Loucy (cell line): ENCODE data around the gene SHPK.

Experiments used
- H2AFZ ChIP-seq: fragments of 200-600 bp; sonication (generic); 2 replicates; pipeline ENCODE4 v1.6.0; 2016; ENCODE audit warnings: antibody characterized with exemption, mild to moderate bottlenecking, low read length, moderate library complexity
- H3F3A ChIP-seq: fragments of 200-600 bp; 2 replicates; pipeline ENCODE4 v1.6.0; 2016; ENCODE audit warnings: antibody characterized with exemption, low read depth, mild to moderate bottlenecking
- H3K27me3 ChIP-seq: fragments of 200-600 bp; sonication (generic); 2 replicates; pipeline ENCODE4 v1.6.1; 2014; ENCODE audit warnings: low read length, mild to moderate bottlenecking; ENCODE audit not compliant: insufficient read depth, poor library complexity, severe bottlenecking
- H3K36me3 ChIP-seq: fragments of 200-600 bp; sonication (generic); 2 replicates; pipeline ENCODE4 v1.6.1; 2016; ENCODE audit warnings: low read length; ENCODE audit not compliant: insufficient read depth
- H3K4me1 ChIP-seq: fragments of 200-600 bp; sonication (generic); 2 replicates; pipeline ENCODE4 v1.5.1; 2014; ENCODE audit warnings: low read length, mild to moderate bottlenecking; ENCODE audit not compliant: insufficient read depth, poor library complexity, severe bottlenecking
- H3K4me2 ChIP-seq: fragments of 200-600 bp; sonication (generic); 2 replicates; pipeline ENCODE4 v1.6.0; 2014; ENCODE audit warnings: antibody characterized with exemption, low read length, low read depth, mild to moderate bottlenecking; ENCODE audit not compliant: poor library complexity, severe bottlenecking
- H3K4me3 ChIP-seq: fragments of 200-600 bp; sonication (generic); 2 replicates; pipeline ENCODE4 v1.5.1; 2014; ENCODE audit warnings: low read length, mild to moderate bottlenecking, mixed read lengths; ENCODE audit not compliant: poor library complexity, severe bottlenecking
- H3K79me2 ChIP-seq: fragments of 200-600 bp; sonication (generic); 2 replicates; pipeline ENCODE4 v1.6.1; 2014; ENCODE audit warnings: low read length; ENCODE audit not compliant: insufficient read depth
- H3K9ac ChIP-seq: fragments of 200-600 bp; sonication (generic); 2 replicates; pipeline ENCODE4 v1.6.0; 2014; ENCODE audit warnings: mild to moderate bottlenecking, low read depth, low read length, moderate library complexity; ENCODE audit not compliant: poor library complexity, severe bottlenecking
- H3K9me2 ChIP-seq: fragments of 200-600 bp; sonication (generic); replicated peaks from 2 replicates; pipeline ENCODE4 v1.6.1; 2016; ENCODE audit warnings: low read depth, low read length, mixed read lengths
- H3K9me3 ChIP-seq: fragments of 200-600 bp; sonication (generic); 2 replicates; pipeline ENCODE4 v1.6.1; 2014; ENCODE audit warnings: mild to moderate bottlenecking, antibody characterized with exemption, low read length, low read depth; ENCODE audit not compliant: insufficient read depth
- H4K20me1 ChIP-seq: fragments of 200-600 bp; sonication (generic); 2 replicates; pipeline ENCODE4 v1.6.0; 2014; ENCODE audit warnings: antibody characterized with exemption, low read length, mild to moderate bottlenecking; ENCODE audit not compliant: insufficient read depth, poor library complexity, severe bottlenecking
- EZH2phosphoT487 ChIP-seq: fragments of 200-600 bp; IDR thresholded peaks from 2 replicates; pipeline ENCODE4 v1.6.1; 2018; ENCODE audit warnings: antibody characterized with exemption, mild to moderate bottlenecking, moderate library complexity, borderline replicate concordance
- TF ChIP-seq, protein P1 (sequence below): fragments of 200-600 bp; sonication (generic); conservative IDR thresholded peaks from 2 replicates; pipeline ENCODE4 v1.5.1; 2014; ENCODE audit warnings: mild to moderate bottlenecking, antibody characterized with exemption, low read length

SHPK gene

GRCh38 chr17:3669085-3669347, 33.0 kb upstream of the SHPK start:
- Histone ChIP-seq H3K4me3 (peak overlapping the region; percentile 92), H3K4me2 (peak overlapping the region; percentile 89), H3K9me3 (no peaks in the 10 kb centered on the region), H3F3A (no peaks in the 10 kb centered on the region), H3K9ac (peak overlapping the region; percentile 92), H3K36me3 (no peaks in the 10 kb centered on the region), H3K9me2 (no peaks in the 10 kb centered on the region), H4K20me1 (peaks cover 16% of the 10 kb centered on the region), H3K27me3 (no peaks in the 10 kb centered on the region), H3K79me2 (peaks cover 25% of the 10 kb centered on the region), H3K4me1 (peaks cover 13% of the 10 kb centered on the region), H2AFZ (peak overlapping the region; percentile 71)
- TF ChIP-seq, protein P1, sequence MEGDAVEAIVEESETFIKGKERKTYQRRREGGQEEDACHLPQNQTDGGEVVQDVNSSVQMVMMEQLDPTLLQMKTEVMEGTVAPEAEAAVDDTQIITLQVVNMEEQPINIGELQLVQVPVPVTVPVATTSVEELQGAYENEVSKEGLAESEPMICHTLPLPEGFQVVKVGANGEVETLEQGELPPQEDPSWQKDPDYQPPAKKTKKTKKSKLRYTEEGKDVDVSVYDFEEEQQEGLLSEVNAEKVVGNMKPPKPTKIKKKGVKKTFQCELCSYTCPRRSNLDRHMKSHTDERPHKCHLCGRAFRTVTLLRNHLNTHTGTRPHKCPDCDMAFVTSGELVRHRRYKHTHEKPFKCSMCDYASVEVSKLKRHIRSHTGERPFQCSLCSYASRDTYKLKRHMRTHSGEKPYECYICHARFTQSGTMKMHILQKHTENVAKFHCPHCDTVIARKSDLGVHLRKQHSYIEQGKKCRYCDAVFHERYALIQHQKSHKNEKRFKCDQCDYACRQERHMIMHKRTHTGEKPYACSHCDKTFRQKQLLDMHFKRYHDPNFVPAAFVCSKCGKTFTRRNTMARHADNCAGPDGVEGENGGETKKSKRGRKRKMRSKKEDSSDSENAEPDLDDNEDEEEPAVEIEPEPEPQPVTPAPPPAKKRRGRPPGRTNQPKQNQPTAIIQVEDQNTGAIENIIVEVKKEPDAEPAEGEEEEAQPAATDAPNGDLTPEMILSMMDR = no peak
- no peak for TF ChIP-seq EZH2phosphoT487

- peak within 1 kb of the TSS; percentile 92 for H3K4me3 ChIP-seq
- peak within 1 kb of the TSS; percentile 92 for H3K9ac ChIP-seq
- H4K20me1 ChIP-seq = peaks cover 16% of the 10 kb centered on the region
- TF ChIP-seq, protein P1 = no peak
- no peak for TF ChIP-seq EZH2phosphoT487
- no peaks in the 10 kb centered on the region for H3K36me3 ChIP-seq
- H3K9me2 ChIP-seq = no peaks in the 10 kb centered on the region
- no peaks in the 10 kb centered on the region for H3F3A ChIP-seq
- peak within 1 kb of the TSS; percentile 73 for H2AFZ ChIP-seq
- peaks cover 25% of the 10 kb centered on the region for H3K79me2 ChIP-seq
- H3K4me1 ChIP-seq = peaks cover 13% of the 10 kb centered on the region
- peak within 1 kb of the TSS; percentile 98 for H3K4me2 ChIP-seq
- H3K27me3 ChIP-seq = no peaks in the 10 kb centered on the region
- H3K9me3 ChIP-seq = no peaks in the 10 kb centered on the region
These were observed 32.4 kb upstream of the SHPK start, which contains the start of the genes EMC6 and TAX1BP3 for GRCh38 chr17:3668279-3669084. TSS of gene EMC6 (plus strand) at chr17:3668812. CDS start at chr17:3669147, 335 bp downstream. TSS of gene TAX1BP3 (minus strand) at chr17:3668578. CDS start at chr17:3668526, 52 bp downstream.

- H3K9me2 ChIP-seq = no peaks in the 10 kb centered on the region
- no peaks in the 10 kb centered on the region for H3K9me3 ChIP-seq
- no peaks in the 10 kb centered on the region for H3K27me3 ChIP-seq
- H2AFZ ChIP-seq = peak overlapping the region; percentile 73
- peaks cover 25% of the 10 kb centered on the region for H3K79me2 ChIP-seq
- H3K4me1 ChIP-seq = peaks cover 13% of the 10 kb centered on the region
- H4K20me1 ChIP-seq = peaks cover 16% of the 10 kb centered on the region
- peak overlapping the region; percentile 92 for H3K4me3 ChIP-seq
- H3K4me2 ChIP-seq = peak overlapping the region; percentile 98
- no peaks in the 10 kb centered on the region for H3K36me3 ChIP-seq
- peak overlapping the region; percentile 83 for H3K9ac ChIP-seq
- H3F3A ChIP-seq = no peaks in the 10 kb centered on the region
- TF ChIP-seq EZH2phosphoT487 = no peak
- TF ChIP-seq, protein P1 = no peak
These were observed 31.6 kb upstream of the SHPK start for GRCh38 chr17:3667366-3668278.
